ENCODE results near the gene ARMH4.

Gene ARMH4

GRCh38 chr14:58082491-58083098, 69.4 kb downstream of the ARMH4 start:
- peak; percentile 83 for DNase-seq (ENCODE audit: low read depth)
- no peak overlapping the region for H3K4me3 ChIP-seq (ENCODE audit: low read length)
- no peak for TF ChIP-seq CTCF (conservative IDR thresholded peaks at IDR 0.05; ENCODE audit: low read depth, low read length)

- no peak for DNase-seq (ENCODE audit: low read depth)
- H3K4me3 ChIP-seq (ENCODE audit: low read length): no peak overlapping the region
These were observed 70.0 kb downstream of the ARMH4 start for GRCh38 chr14:58082011-58082410.

GRCh38 chr14:58078471-58078870, 73.5 kb downstream of the ARMH4 start:
- TF ChIP-seq CTCF (conservative IDR thresholded peaks at IDR 0.05; ENCODE audit: low read depth, low read length): no peak
- no peak overlapping the region for H3K4me3 ChIP-seq (ENCODE audit: low read length)
- DNase-seq (ENCODE audit: low read depth): no peak

More at GRCh38 chr14:58082011-58082410, 70.0 kb downstream of the ARMH4 start:
- no peak for TF ChIP-seq CTCF (conservative IDR thresholded peaks at IDR 0.05; ENCODE audit: low read depth, low read length)

GRCh38 chr14:58078068-58078467, 73.9 kb downstream of the ARMH4 start:
- DNase-seq (ENCODE audit: low read depth): peak; percentile 68
- no peak for TF ChIP-seq CTCF (conservative IDR thresholded peaks at IDR 0.05; ENCODE audit: low read depth, low read length)
- no peak overlapping the region for H3K4me3 ChIP-seq (ENCODE audit: low read length)

- DNase-seq (ENCODE audit: low read depth): no peak
- H3K4me3 ChIP-seq (ENCODE audit: low read length): no peak overlapping the region
- no peak for TF ChIP-seq CTCF (conservative IDR thresholded peaks at IDR 0.05; ENCODE audit: low read depth, low read length)
These were observed 74.4 kb downstream of the ARMH4 start for GRCh38 chr14:58077621-58078020.

GRCh38 chr14:58073516-58073915, 78.5 kb downstream of the ARMH4 start:
- no peak for TF ChIP-seq CTCF (conservative IDR thresholded peaks at IDR 0.05; ENCODE audit: low read depth, low read length)
- no peak overlapping the region for H3K4me3 ChIP-seq (ENCODE audit: low read length)
- DNase-seq (ENCODE audit: low read depth): no peak

GRCh38 chr14:58072288-58073071, 79.5 kb downstream of the ARMH4 start:
- no peak overlapping the region for H3K4me3 ChIP-seq (ENCODE audit: low read length)
- TF ChIP-seq CTCF (conservative IDR thresholded peaks at IDR 0.05; ENCODE audit: low read depth, low read length): peak; percentile 73
- DNase-seq (ENCODE audit: low read depth): no peak
